Measurements from ENCODE around the gene SPRY2. TPM values are rescaled to one million over a fixed set of nuclear protein-coding genes. Genes with fewer than 3 reads are reported as not detected.
A peak's percentile ranks its signal among the peaks of the same experiment; 100 is the strongest.

The SPRY2 gene
- 26.2 TPM for total RNA-seq
- polyA plus RNA-seq (ENCODE audit: insufficient read depth, low read depth, low replicate concordance) = 10.6 TPM
- long read RNA-seq, donor 1, transcript SPRY2-202 (2 exons, 2,111 nt) = major isoform, 11 of 11 reads
- long read RNA-seq, donor 1, partial matches to known transcripts = 0 of 11 reads
- long read RNA-seq, donor 1, other reads (novel, unspliced or antisense) = 0 of 11 reads
- long read RNA-seq, donor 2, transcript SPRY2-202 (2 exons, 2,111 nt) = major isoform, 20 of 28 reads
- long read RNA-seq, donor 2, partial matches to known transcripts = 8 of 28 reads
- long read RNA-seq, donor 2, other reads (novel, unspliced or antisense) = 0 of 28 reads
- long read RNA-seq, donor 3, transcript SPRY2-202 (2 exons, 2,111 nt) = major isoform, 25 of 36 reads
- long read RNA-seq, donor 3, partial matches to known transcripts = 11 of 36 reads
- long read RNA-seq, donor 3, other reads (novel, unspliced or antisense) = 0 of 36 reads
- long read RNA-seq, donor 4, transcript SPRY2-202 (2 exons, 2,111 nt) = major isoform, 7 of 7 reads
- long read RNA-seq, donor 4, partial matches to known transcripts = 0 of 7 reads
- long read RNA-seq, donor 4, other reads (novel, unspliced or antisense) = 0 of 7 reads
- long read RNA-seq, donor 5, partial matches to known transcripts = 0 of 1 reads
- long read RNA-seq, donor 5, other reads (novel, unspliced or antisense) = 0 of 1 reads
- long read RNA-seq, donor 6, transcript SPRY2-202 (2 exons, 2,111 nt) = major isoform, 8 of 8 reads
- long read RNA-seq, donor 6, partial matches to known transcripts = 0 of 8 reads
- long read RNA-seq, donor 6, other reads (novel, unspliced or antisense) = 0 of 8 reads
- long read RNA-seq, donor 7, transcript SPRY2-202 (2 exons, 2,111 nt) = major isoform, 17 of 23 reads
- long read RNA-seq, donor 7, partial matches to known transcripts = 0 of 23 reads
- long read RNA-seq, donor 7, other reads (novel, unspliced or antisense) = 4 of 23 reads
- long read RNA-seq, donor 8, transcript SPRY2-202 (2 exons, 2,111 nt) = major isoform, 16 of 17 reads
- long read RNA-seq, donor 8, partial matches to known transcripts = 0 of 17 reads
- long read RNA-seq, donor 8, other reads (novel, unspliced or antisense) = 0 of 17 reads
- long read RNA-seq, donor 9, transcript SPRY2-202 (2 exons, 2,111 nt) = major isoform, 8 of 9 reads
- long read RNA-seq, donor 9, partial matches to known transcripts = 0 of 9 reads
- long read RNA-seq, donor 9, other reads (novel, unspliced or antisense) = 0 of 9 reads
- long read RNA-seq, donor 10, transcript SPRY2-202 (2 exons, 2,111 nt) = major isoform, 15 of 16 reads
- long read RNA-seq, donor 10, partial matches to known transcripts = 0 of 16 reads
- long read RNA-seq, donor 10, other reads (novel, unspliced or antisense) = 0 of 16 reads

- peak; percentile 8 for TF ChIP-seq CTCF (IDR thresholded peaks at IDR 0.05; ENCODE audit: borderline replicate concordance, extremely low read depth, insufficient read depth)
- H3K4me1 ChIP-seq (ENCODE audit: control insufficient read depth in 2 of 3, insufficient read depth in 2 of 3, low read depth in 1 of 3, low read length in 3 of 3) = peaks cover 0 to 12% (median 0%) of the 10 kb centered on the region in 3 donors
- peak within 1 kb of the TSS; percentile 80 to 98 (median 98) for H3K4me3 ChIP-seq (ENCODE audit: low read length in 3 of 3)
- intact Hi-C loops (cut with DNase I) = no loop called here
- DNase-seq (peak; percentile 97 to 98 (median 97)), FAIRE-seq (no peak)
- peaks cover 2 to 6% (median 2%) of the 10 kb centered on the region in 3 donors for H3K36me3 ChIP-seq (ENCODE audit: control insufficient read depth in 2 of 3, insufficient read depth in 3 of 3, low read length in 3 of 3)
- H3K27me3 ChIP-seq (ENCODE audit: control insufficient read depth, insufficient read depth, low read length) = no peaks in the 10 kb centered on the region
- H3K9ac ChIP-seq (ENCODE audit: low read length in 3 of 3) = peak within 1 kb of the TSS; percentile 84 to 94 (median 94)
- H3K27ac ChIP-seq (ENCODE audit: low read depth in 2 of 2, low read length in 2 of 2) = peak within 1 kb of the TSS; percentile 92 to 93
- H3K9me3 ChIP-seq (ENCODE audit: control insufficient read depth in 2 of 3, insufficient read depth in 1 of 3, low read length in 3 of 3) = no peaks in the 10 kb centered on the region
These were observed at the start of gene SPRY2 for GRCh38 chr13:80341101-80341755. TSS of gene SPRY2 (minus strand) at chr13:80341126. CDS start at chr13:80337705, 3,421 bp downstream.

GRCh38 chr13:80390338-80390737 is 49.4 kb upstream of the SPRY2 start:
- Histone ChIP-seq H3K27me3 (ENCODE audit: control insufficient read depth, insufficient read depth, low read length) (no peaks in the 10 kb centered on the region), H3K4me3 (ENCODE audit: low read length in 3 of 3) (no peak overlapping the region), H3K9ac (ENCODE audit: low read length in 3 of 3) (no peak overlapping the region), H3K27ac (ENCODE audit: low read depth in 2 of 2, low read length in 2 of 2) (no peak overlapping the region), H3K4me1 (ENCODE audit: control insufficient read depth in 2 of 3, insufficient read depth in 2 of 3, low read depth in 1 of 3, low read length in 3 of 3) (no peaks in the 10 kb centered on the region), H3K9me3 (ENCODE audit: control insufficient read depth in 2 of 3, insufficient read depth in 1 of 3, low read length in 3 of 3) (peaks cover 0 to 2% (median 0%) of the 10 kb centered on the region in 3 donors), H3K36me3 (ENCODE audit: control insufficient read depth in 2 of 3, insufficient read depth in 3 of 3, low read length in 3 of 3) (no peaks in the 10 kb centered on the region)
- intact Hi-C loops (cut with DNase I) = no loop called here
- FAIRE-seq (no peak), DNase-seq (no peak)
- no peak for TF ChIP-seq CTCF (IDR thresholded peaks at IDR 0.05; ENCODE audit: borderline replicate concordance, extremely low read depth, insufficient read depth)

Data from kidney (tissue), 22 donors.